Hepatocyte (in vitro differentiated cells): ENCODE results near the gene KIF18B. TPM values are rescaled to one million over a fixed set of nuclear protein-coding genes. Genes with fewer than 3 reads are reported as not detected.

Experiments
- DNase-seq: peaks from one replicate; pipeline ENCODE4 v3.0.0-alpha.2; 2016; ENCODE audit warnings: low spot score
- H2AFZ ChIP-seq: fragments of 200-600 bp; sonication (generic); 2 replicates; pipeline ENCODE4 v1.6.0; 2016; ENCODE audit warnings: antibody characterized with exemption, mild to moderate bottlenecking
- H3K27ac ChIP-seq: fragments of 200-600 bp; sonication (generic); 2 replicates; pipeline ENCODE4 v1.5.1; 2016; ENCODE audit warnings: mild to moderate bottlenecking
- H3K27me3 ChIP-seq: fragments of 200-600 bp; sonication (generic); 2 replicates; pipeline ENCODE4 v1.6.1; 2016
- H3K36me3 ChIP-seq: fragments of 200-600 bp; sonication (generic); replicated peaks from 2 replicates; pipeline ENCODE4 v1.5.1; 2016; ENCODE audit warnings: low read depth; ENCODE audit not compliant: insufficient read depth
- H3K4me1 ChIP-seq: fragments of 200-600 bp; sonication (generic); 2 replicates; pipeline ENCODE4 v1.5.1; 2016; ENCODE audit warnings: mild to moderate bottlenecking, moderate library complexity; ENCODE audit not compliant: insufficient read depth
- H3K4me2 ChIP-seq: fragments of 200-600 bp; sonication (generic); 2 replicates; pipeline ENCODE4 v1.6.0; 2016
- H3K4me3 ChIP-seq: fragments of 200-600 bp; sonication (generic); 2 replicates; pipeline ENCODE4 v1.5.1; 2016; ENCODE audit warnings: mild to moderate bottlenecking
- H3K79me2 ChIP-seq: fragments of 200-600 bp; sonication (generic); 2 replicates; pipeline ENCODE4 v1.6.0; 2017; ENCODE audit warnings: mild to moderate bottlenecking
- H3K9me2 ChIP-seq: fragments of 200-600 bp; sonication (generic); replicated peaks from 2 replicates; pipeline ENCODE4 v1.6.0; 2017; ENCODE audit warnings: mild to moderate bottlenecking; ENCODE audit not compliant: insufficient read depth
- H3K9me3 ChIP-seq: fragments of 200-600 bp; sonication (generic); 2 replicates; pipeline ENCODE4 v1.5.1; 2016; ENCODE audit warnings: low read depth, mild to moderate bottlenecking
- H4K20me1 ChIP-seq: fragments of 200-600 bp; sonication (generic); 2 replicates; pipeline ENCODE4 v1.6.0; 2016; ENCODE audit warnings: mild to moderate bottlenecking; ENCODE audit not compliant: insufficient read depth, poor library complexity, severe bottlenecking
- CTCF ChIP-seq: fragments of 200-600 bp; sonication (generic); IDR thresholded peaks from 2 replicates; pipeline ENCODE4 v1.5.1; 2016; ENCODE audit warnings: antibody characterized with exemption, mild to moderate bottlenecking; ENCODE audit not compliant: poor library complexity
- EZH2 ChIP-seq: fragments of 200-600 bp; sonication (generic); IDR thresholded peaks from 2 replicates; pipeline ENCODE4 v1.6.1; 2016; ENCODE audit warnings: antibody characterized with exemption, mild to moderate bottlenecking, borderline replicate concordance
- EZH2phosphoT487 ChIP-seq: fragments of 200-600 bp; sonication (generic); IDR thresholded peaks from one replicate; pipeline ENCODE4 v1.6.1; 2018; ENCODE audit warnings: antibody characterized with exemption, mild to moderate bottlenecking, low read depth, moderate library complexity; ENCODE audit not compliant: unreplicated experiment, severe bottlenecking
- WGBS: methylation state at CpG from one replicate; pipeline ENCODE4 v1.1.6; 2016; ENCODE audit warnings: low lambda C conversion rate; ENCODE audit errors: missing lambda C conversion rate; 5-methylcytosine and 5-hydroxymethylcytosine counted together
- polyA plus RNA-seq: library from polyadenylated mRNA; unstranded; fragments of >200 nt; fragmentation: Nextera tagmentation; extraction: Ambion mirVana; gene quantifications from 2 replicates; pipeline ENCODE4 v1.2.1, GENCODE V29; 2016
- total RNA-seq: library from RNA; depleted of rRNA; stranded (reverse); fragments of >200 nt; gene quantifications from 2 replicates; pipeline ENCODE4 v1.2.3, GENCODE V29; 2014

The KIF18B gene
- total and polyA plus RNA-seq, 2 experiments from 2014 or later = 1.8 to 4.3 TPM

- no peak for TF ChIP-seq EZH2phosphoT487
- no peak for TF ChIP-seq EZH2
- TF ChIP-seq CTCF = no peak
- H3K27ac ChIP-seq = no peak overlapping the region
These were observed 58.6 kb downstream of the KIF18B start for GRCh38 chr17:44889003-44889402.

GRCh38 chr17:44887971-44888954 lies 59.3 kb downstream of the KIF18B start:
- H3K4me2 ChIP-seq = no peak overlapping the region
- no peak for TF ChIP-seq EZH2
- TF ChIP-seq CTCF = no peak
- no peak for TF ChIP-seq EZH2phosphoT487
- H3K27me3 ChIP-seq = no peaks in the 10 kb centered on the region
- H3K36me3 ChIP-seq = peaks cover 6% of the 10 kb centered on the region
- H3K9me2 ChIP-seq = no peaks in the 10 kb centered on the region
- no peaks in the 10 kb centered on the region for H4K20me1 ChIP-seq
- peaks cover 44% of the 10 kb centered on the region for H3K79me2 ChIP-seq
- H3K9me3 ChIP-seq = no peaks in the 10 kb centered on the region
- no peak overlapping the region for H2AFZ ChIP-seq
- DNase-seq = no peak
- 96% methylated on average over 10 of the region's 10 CpGs for WGBS
- no peak overlapping the region for H3K4me3 ChIP-seq
- H3K27ac ChIP-seq = no peak overlapping the region
- H3K4me1 ChIP-seq = no peaks in the 10 kb centered on the region

More at GRCh38 chr17:44889003-44889402, 58.6 kb downstream of the KIF18B start:
- 94% methylated on average over 7 of the region's 7 CpGs for WGBS
- H3K79me2 ChIP-seq = peaks cover 46% of the 10 kb centered on the region
- no peaks in the 10 kb centered on the region for H3K9me3 ChIP-seq
- peaks cover 6% of the 10 kb centered on the region for H3K36me3 ChIP-seq
- no peak overlapping the region for H3K4me2 ChIP-seq
- no peak for DNase-seq
- H3K27me3 ChIP-seq = no peaks in the 10 kb centered on the region
- H4K20me1 ChIP-seq = no peaks in the 10 kb centered on the region
- H2AFZ ChIP-seq = no peak overlapping the region
- no peaks in the 10 kb centered on the region for H3K9me2 ChIP-seq
- no peaks in the 10 kb centered on the region for H3K4me1 ChIP-seq
- H3K4me3 ChIP-seq = no peak overlapping the region

- H3K9me2 ChIP-seq = no peaks in the 10 kb centered on the region
- H3K79me2 ChIP-seq = peaks cover 34% of the 10 kb centered on the region
- no peak for DNase-seq
- 90% methylated on average over 1 of the region's 1 CpG for WGBS
- no peak overlapping the region for H3K27ac ChIP-seq
- no peak for TF ChIP-seq CTCF
- no peak for TF ChIP-seq EZH2
- TF ChIP-seq EZH2phosphoT487 = no peak
- no peak overlapping the region for H3K4me2 ChIP-seq
- H2AFZ ChIP-seq = no peak overlapping the region
- H3K9me3 ChIP-seq = no peaks in the 10 kb centered on the region
- no peaks in the 10 kb centered on the region for H4K20me1 ChIP-seq
- H3K27me3 ChIP-seq = no peaks in the 10 kb centered on the region
- H3K36me3 ChIP-seq = peaks cover 6% of the 10 kb centered on the region
- no peak overlapping the region for H3K4me3 ChIP-seq
- H3K4me1 ChIP-seq = no peaks in the 10 kb centered on the region
These were observed 60.6 kb downstream of the KIF18B start for GRCh38 chr17:44887016-44887415.
